Lower leg skin (tissue), 4 donors: ENCODE results near the gene TLL2. TPM values are rescaled to one million over a fixed set of nuclear protein-coding genes. Genes with fewer than 3 reads are reported as not detected.

Experiments
- DNase-seq, 2 donors: peaks; one replicate each; pipeline ENCODE4 v3.0.0-alpha.2; 2019; ENCODE audit warnings: low spot score in 2 of 2
- H3K4me3 ChIP-seq: fragments of 200-600 bp; sonication (generic); 2 replicates; pipeline ENCODE4 v1.5.1; 2017; ENCODE audit warnings: mild to moderate bottlenecking, low read depth; ENCODE audit not compliant: poor library complexity, severe bottlenecking
- CTCF ChIP-seq, 3 donors: fragments of 450-650 bp; IDR thresholded peaks; one replicate each; pipeline ENCODE4 v1.5.1; 2016; ENCODE audit warnings: antibody characterized with exemption in 3 of 3, mild to moderate bottlenecking in 3 of 3, moderate library complexity in 2 of 3
- POLR2A ChIP-seq, 2 donors: fragments of 450-650 bp; IDR thresholded peaks; one replicate each; pipeline ENCODE4 v1.6.1; 2016 to 2017; ENCODE audit warnings: antibody characterized with exemption in 2 of 2, mild to moderate bottlenecking in 1 of 2, moderate library complexity in 1 of 2
- WGBS, 2 donors: methylation state at CpG; one replicate each; pipeline ENCODE4 v1.1.5; 2018; 5-methylcytosine and 5-hydroxymethylcytosine counted together
- intact Hi-C: fragments of 100-400 bp; cut with DNase I; formaldehyde crosslinking; loops from one replicate; pipeline ENCODE4 v1.15.0; 2023; ENCODE audit warnings: low total_unique reads
- total RNA-seq, 4 donors: library from RNA; depleted of rRNA; stranded (reverse); fragments of >200 nt; gene quantifications; one replicate each; pipeline ENCODE4 v1.1.0, GENCODE V29; 2016

Gene TLL2
- total RNA-seq, 4 donors from 2014 or later, result 0.39 to 0.94 TPM; not detected in 2

- H3K4me3 ChIP-seq, result no peak overlapping the region
- 74 to 77% methylated on average over 1 of the region's 1 CpG for WGBS, 2 donors
- TF ChIP-seq POLR2A (IDR thresholded peaks at IDR 0.05) (no peak), CTCF (IDR thresholded peaks at IDR 0.05) (no peak)
- intact Hi-C loops, result no loop called here
- no peak for DNase-seq
Observed at GRCh38 chr10:96524741-96525140, 11.0 kb upstream of the TLL2 start.

GRCh38 chr10:96517284-96517683, 3.6 kb upstream of the TLL2 start:
- TF ChIP-seq POLR2A (IDR thresholded peaks at IDR 0.05) (no peak), CTCF (IDR thresholded peaks at IDR 0.05) (no peak)
- no peak for DNase-seq
- WGBS, 2 donors, result 89 to 91% methylated on average over 1 of the region's 1 CpG
- no peak overlapping the region for H3K4me3 ChIP-seq
- intact Hi-C loops, result no loop called here

GRCh38 chr10:96516337-96516736, 2.6 kb upstream of the TLL2 start:
- no peak for DNase-seq
- TF ChIP-seq CTCF (IDR thresholded peaks at IDR 0.05) (no peak), POLR2A (IDR thresholded peaks at IDR 0.05) (no peak)
- no peak overlapping the region for H3K4me3 ChIP-seq
- intact Hi-C loops, result no loop called here
- WGBS, 2 donors, result 69 to 76% methylated on average over 2 of the region's 2 CpGs

- intact Hi-C loops, result no loop called here
- H3K4me3 ChIP-seq, result peak overlapping the region; percentile 27
- 0 to 1% methylated on average over 15 to 20 of the region's 31 CpGs for WGBS, 2 donors
- DNase-seq, result no peak
- no peak for TF ChIP-seq CTCF (IDR thresholded peaks at IDR 0.05)
- TF ChIP-seq POLR2A (IDR thresholded peaks at IDR 0.05), result no peak
Observed at GRCh38 chr10:96513305-96513697, 425 bp downstream of the TLL2 start.

- DNase-seq, result no peak
- H3K4me3 ChIP-seq, result peak overlapping the region; percentile 27
- 3 to 5% methylated on average over 42 to 65 of the region's 65 CpGs for WGBS, 2 donors
- intact Hi-C loops, result no loop called here
- TF ChIP-seq CTCF (IDR thresholded peaks at IDR 0.05) (no peak), POLR2A (IDR thresholded peaks at IDR 0.05) (no peak)
Observed at GRCh38 chr10:96512524-96513304, 1.0 kb downstream of the TLL2 start.
